GM12878 (cell line): ENCODE data around the gene NTM. TPM values are rescaled to one million over a fixed set of nuclear protein-coding genes. Genes with fewer than 3 reads are reported as not detected.

ENCODE experiments used
- ATAC-seq: fragments of 200-7000 bp; cut with Tn5 transposase; 3 replicates; pipeline ENCODE4 v1.9.1; 2020; ENCODE audit warnings: mild to moderate bottlenecking, moderate library complexity
- BruUV-seq: library from RNA; stranded (reverse); fragments of 400-500 nt; replicated peaks from 2 replicates; lab custom pipeline; 2021; lab: Mats Ljungman, UMichigan
- CTCF ChIA-PET: fragments of 300-600 bp; sonication (Branson Sonifier 250); formaldehyde crosslinking; extraction: SDS; loops from one replicate; lab custom pipeline; 2021; ENCODE audit warnings: inconsistent platforms; lab: Yijun Ruan, JAX
- POLR2A ChIA-PET: fragments of 350-600 bp; formaldehyde crosslinking; extraction: SDS; loops from one replicate; lab custom pipeline; 2021; ENCODE audit warnings: inconsistent platforms; lab: Charles Lee
- RAD21 ChIA-PET: fragments of 300-600 bp; sonication (Branson Sonifier 250); formaldehyde crosslinking; loops from one replicate; lab custom pipeline; 2023; ENCODE audit warnings: antibody characterized with exemption; ENCODE audit not compliant: unreplicated experiment; lab: Charles Lee
- SMC1A ChIA-PET: fragments of 300-600 bp; sonication (Branson Sonifier 250); formaldehyde crosslinking; loops from one replicate; lab custom pipeline; 2023; ENCODE audit not compliant: unreplicated experiment, uncharacterized antibody; lab: Charles Lee
- DNase-seq: peaks from one replicate; pipeline ENCODE4 v3.0.0-alpha.2; 2011; ENCODE audit warnings: low read depth, low spot score
- FAIRE-seq: peaks from 3 replicates; lab custom pipeline; 2011; peaks lifted over from hg19 to GRCh38; lab: Jason Lieb, UNC
- H2AFZ ChIP-seq: 2 replicates; pipeline ENCODE4 v1.6.0; 2011; ENCODE audit warnings: low read depth, low read length, control low read depth; ENCODE audit not compliant: control insufficient read depth
- H3K27ac ChIP-seq: 2 replicates; pipeline ENCODE4 v1.5.1; 2011; ENCODE audit warnings: control low read depth; ENCODE audit not compliant: control insufficient read depth, insufficient read depth
- H3K27me3 ChIP-seq, 2 experiments: replicated peaks in 1 of 2; 2 replicates each; pipeline versions ENCODE4 v1.6.0 to v1.6.1; 2011; ENCODE audit warnings: low read length in 1 of 2; ENCODE audit not compliant: control insufficient read depth in 2 of 2, insufficient read depth in 2 of 2
- H3K36me3 ChIP-seq, 2 experiments: 2 replicates each; pipeline ENCODE4 v1.5.1; 2011; ENCODE audit warnings: low read length in 1 of 2; ENCODE audit not compliant: control insufficient read depth in 2 of 2, insufficient read depth in 2 of 2
- H3K4me1 ChIP-seq: 2 replicates; pipeline ENCODE4 v1.6.1; 2011; ENCODE audit warnings: mild to moderate bottlenecking, low read length, moderate library complexity, mixed read lengths; ENCODE audit not compliant: control insufficient read depth, insufficient read depth
- H3K4me2 ChIP-seq: 2 replicates; pipeline ENCODE4 v1.6.0; 2011; ENCODE audit warnings: control low read depth; ENCODE audit not compliant: control insufficient read depth, insufficient read depth
- H3K4me3 ChIP-seq: fragments of 200-600 bp; sonication (generic); 2 replicates; pipeline ENCODE4 v1.5.1; 2016
- H3K79me2 ChIP-seq: 2 replicates; pipeline ENCODE4 v1.6.0; 2011; ENCODE audit warnings: low read length; ENCODE audit not compliant: control insufficient read depth, insufficient read depth
- H3K9ac ChIP-seq: 2 replicates; pipeline ENCODE4 v1.8.0; 2011; ENCODE audit warnings: low read length, control low read depth, mixed read lengths; ENCODE audit not compliant: control insufficient read depth, insufficient read depth
- H3K9me3 ChIP-seq: replicated peaks from 3 replicates; pipeline ENCODE4 v1.5.1; 2011; ENCODE audit warnings: mild to moderate bottlenecking, low read length; ENCODE audit not compliant: control insufficient read depth, insufficient read depth
- H4K20me1 ChIP-seq: 2 replicates; pipeline ENCODE4 v1.6.0; 2011; ENCODE audit not compliant: control insufficient read depth, insufficient read depth
- ATF2 ChIP-seq: IDR thresholded peaks from 2 replicates; pipeline ENCODE4 v1.6.1; 2012; ENCODE audit warnings: low read length, inconsistent platforms
- MXI1 ChIP-seq: fragments of 150-350 bp; IDR thresholded peaks from 2 replicates; pipeline ENCODE4 v1.6.1; 2011; ENCODE audit warnings: low read depth, mild to moderate bottlenecking, inconsistent platforms, low read length, improper control_type of control experiment
- NR2F1 ChIP-seq: fragments of 450-650 bp; conservative IDR thresholded peaks from 2 replicates; pipeline ENCODE4 v1.6.1; 2017; ENCODE audit warnings: mild to moderate bottlenecking
- WGBS: methylation state at CpG from one replicate; pipeline ENCODE4 v1.1.6; 2016; ENCODE audit warnings: low lambda C conversion rate; ENCODE audit not compliant: insufficient replicate concordance, insufficient coverage; ENCODE audit errors: missing lambda C conversion rate; 5-methylcytosine and 5-hydroxymethylcytosine counted together
- in situ Hi-C: fragments of 300-500 bp; cut with MboI; formaldehyde crosslinking; loops from 9 replicates; pipeline ENCODE4 v1.14.3; 2018; ENCODE audit warnings: mixed read lengths
- intact Hi-C: fragments of 100-400 bp; cut with micrococcal nuclease; formaldehyde crosslinking; loops from one replicate; pipeline ENCODE4 v1.14.2; 2022; ENCODE audit not compliant: unreplicated experiment
- polyA plus RNA-seq, 11 experiments: library from polyadenylated mRNA; depleted of rRNA in 4 of 11; unstranded in 6 of 11; stranded (reverse) in 5 of 11; fragments of >200 nt; fragmentation: Nextera tagmentation in 4 of 11; fragmentation: Illumina TruSeq in 1 of 11; extraction: Ambion mirVana in 4 of 11; extraction: Trizol in 1 of 11; gene quantifications; 1 replicate in 1 of 11; 2 replicates in 10 of 11; pipeline versions ENCODE4 v1.2.1 to v1.2.3, GENCODE V29; 2011 to 2016; ENCODE audit warnings: inconsistent platforms in 2 of 11, missing spikeins in 2 of 11, low read depth in 1 of 11
- total RNA-seq, 4 experiments: library from RNA; depleted of rRNA in 3 of 4; stranded (reverse); fragments of >200 nt in 3 of 4; fragmentation: Illumina TruSeq in 1 of 4; extraction: Trizol in 1 of 4; gene quantifications; 2 replicates each; pipeline versions ENCODE4 v1.2.1 to v1.2.3, GENCODE V29; 2013 to 2021
- TF ChIP-seq, protein P1 (sequence below): fragments of 450-650 bp; IDR thresholded peaks from 2 replicates; pipeline ENCODE4 v1.6.1; 2017; ENCODE audit warnings: mild to moderate bottlenecking, low read depth, inconsistent platforms; ENCODE audit not compliant: poor library complexity, severe bottlenecking

Gene NTM
- total and polyA plus RNA-seq, 10 of the 15 experiments (the other 5 are each of a cell fraction or from before 2014, with no cell fraction given) = not detected

- H3K4me1 ChIP-seq = no peaks in the 10 kb centered on the region
- H2AFZ ChIP-seq = no peak overlapping the region
- no peaks in the 10 kb centered on the region for H4K20me1 ChIP-seq
- intact Hi-C loops = loop anchor here (5.0 to 10.0 kb wide), 2 partner anchors 338 to 431 kb away; no protein-coding TSS in a partner anchor
- ChIA-PET SMC1A (no interaction called here), POLR2A (no interaction called here), RAD21 (no interaction called here), CTCF (interaction anchor here (4.0 kb wide), 1 partner anchor 8 kb away, joined by 17 read pairs; no protein-coding TSS in a partner anchor)
- H3K27me3 ChIP-seq = peaks cover 0 to 3% of the 10 kb centered on the region in 2 experiments; a peak in 2 of 4 replicates
- H3K9me3 ChIP-seq = no peaks in the 10 kb centered on the region
- no peak overlapping the region for H3K27ac ChIP-seq
- FAIRE-seq = no peak
- H3K36me3 ChIP-seq = no peaks in the 10 kb centered on the region; a peak in 1 of 4 replicates
- TF ChIP-seq MXI1 (no peak), ATF2 (no peak), NR2F1 (no peak)
- TF ChIP-seq, protein P1, sequence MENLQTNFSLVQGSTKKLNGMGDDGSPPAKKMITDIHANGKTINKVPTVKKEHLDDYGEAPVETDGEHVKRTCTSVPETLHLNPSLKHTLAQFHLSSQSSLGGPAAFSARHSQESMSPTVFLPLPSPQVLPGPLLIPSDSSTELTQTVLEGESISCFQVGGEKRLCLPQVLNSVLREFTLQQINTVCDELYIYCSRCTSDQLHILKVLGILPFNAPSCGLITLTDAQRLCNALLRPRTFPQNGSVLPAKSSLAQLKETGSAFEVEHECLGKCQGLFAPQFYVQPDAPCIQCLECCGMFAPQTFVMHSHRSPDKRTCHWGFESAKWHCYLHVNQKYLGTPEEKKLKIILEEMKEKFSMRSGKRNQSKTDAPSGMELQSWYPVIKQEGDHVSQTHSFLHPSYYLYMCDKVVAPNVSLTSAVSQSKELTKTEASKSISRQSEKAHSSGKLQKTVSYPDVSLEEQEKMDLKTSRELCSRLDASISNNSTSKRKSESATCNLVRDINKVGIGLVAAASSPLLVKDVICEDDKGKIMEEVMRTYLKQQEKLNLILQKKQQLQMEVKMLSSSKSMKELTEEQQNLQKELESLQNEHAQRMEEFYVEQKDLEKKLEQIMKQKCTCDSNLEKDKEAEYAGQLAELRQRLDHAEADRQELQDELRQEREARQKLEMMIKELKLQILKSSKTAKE = no peak
- TF ChIP-seq, all 136 proteins: peak for 0
- ATAC-seq = no peak
- Histone ChIP-seq H3K79me2 (no peaks in the 10 kb centered on the region), H3K9ac (no peak overlapping the region), H3K4me3 (no peak overlapping the region), H3K4me2 (no peak overlapping the region)
- in situ Hi-C loops = no loop called here
- DNase-seq = no peak
- WGBS = 15% methylated on average over 8 of the region's 8 CpGs
- BruUV-seq = no TSS peak
Measured at GRCh38 chr11:131696690-131697089, 326.3 kb downstream of the NTM start.
